Astrocyte of the spinal cord (primary cell): ENCODE measurements around the gene KCNH8.

Experiments used
- DNase-seq: peaks from one replicate; pipeline ENCODE4 v3.0.0; 2011; ENCODE audit warnings: low read depth, low spot score
- H3K4me3 ChIP-seq: 2 replicates; pipeline ENCODE4 v1.5.1; 2011; ENCODE audit warnings: low read depth, mild to moderate bottlenecking, low read length, moderate library complexity
- in situ Hi-C: cut with HindIII; loops from 2 replicates; pipeline ENCODE4 v1.10.0; 2017; ENCODE audit warnings: low sequenced_read_pairs
- TF ChIP-seq, protein P1 (sequence below): IDR thresholded peaks from 2 replicates; pipeline ENCODE4 v1.5.1; 2012; ENCODE audit warnings: low read depth, mild to moderate bottlenecking, low read length, inconsistent platforms

Gene KCNH8

DNA sequence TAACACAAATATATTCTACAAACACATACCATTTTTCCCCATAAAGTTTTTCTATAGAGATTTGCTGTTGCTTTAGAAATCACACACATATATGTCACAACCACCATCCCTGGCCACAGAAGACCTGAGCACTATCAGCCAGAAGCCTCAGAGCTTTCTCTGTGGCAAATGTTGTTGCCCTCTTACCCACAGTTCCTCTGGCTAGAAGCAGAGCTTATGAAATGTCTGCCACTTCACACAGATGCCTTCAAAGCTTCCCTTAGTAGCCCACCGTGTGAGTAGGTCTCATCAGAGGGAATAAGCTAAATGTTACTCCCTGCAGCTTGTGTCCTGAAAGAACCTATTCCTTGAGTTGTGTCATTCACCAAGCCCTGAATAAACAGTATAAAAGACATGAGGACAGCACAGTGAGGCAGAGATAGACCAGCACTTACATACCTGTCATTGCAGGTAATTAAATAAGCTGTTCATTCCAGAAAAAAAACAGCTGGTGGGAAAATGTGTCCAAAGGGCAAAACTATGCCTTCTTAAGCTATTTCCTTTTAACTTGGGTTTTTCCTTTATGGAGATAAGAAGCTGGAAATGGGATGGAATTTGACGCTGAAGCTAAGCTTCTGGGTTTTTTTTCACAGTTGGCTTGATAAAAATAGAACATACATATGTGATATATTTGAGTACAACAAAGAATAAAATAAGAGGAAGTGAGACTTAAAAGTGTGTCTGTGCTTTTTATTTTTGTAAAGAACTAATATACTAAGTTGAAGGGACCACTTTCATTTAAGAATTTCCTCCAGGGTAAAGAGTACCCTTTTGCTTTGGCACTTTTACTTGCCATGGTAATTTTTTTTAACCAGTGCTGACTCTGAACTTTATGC lies 391.4 kb downstream of the KCNH8 start:
- TF ChIP-seq, protein P1, sequence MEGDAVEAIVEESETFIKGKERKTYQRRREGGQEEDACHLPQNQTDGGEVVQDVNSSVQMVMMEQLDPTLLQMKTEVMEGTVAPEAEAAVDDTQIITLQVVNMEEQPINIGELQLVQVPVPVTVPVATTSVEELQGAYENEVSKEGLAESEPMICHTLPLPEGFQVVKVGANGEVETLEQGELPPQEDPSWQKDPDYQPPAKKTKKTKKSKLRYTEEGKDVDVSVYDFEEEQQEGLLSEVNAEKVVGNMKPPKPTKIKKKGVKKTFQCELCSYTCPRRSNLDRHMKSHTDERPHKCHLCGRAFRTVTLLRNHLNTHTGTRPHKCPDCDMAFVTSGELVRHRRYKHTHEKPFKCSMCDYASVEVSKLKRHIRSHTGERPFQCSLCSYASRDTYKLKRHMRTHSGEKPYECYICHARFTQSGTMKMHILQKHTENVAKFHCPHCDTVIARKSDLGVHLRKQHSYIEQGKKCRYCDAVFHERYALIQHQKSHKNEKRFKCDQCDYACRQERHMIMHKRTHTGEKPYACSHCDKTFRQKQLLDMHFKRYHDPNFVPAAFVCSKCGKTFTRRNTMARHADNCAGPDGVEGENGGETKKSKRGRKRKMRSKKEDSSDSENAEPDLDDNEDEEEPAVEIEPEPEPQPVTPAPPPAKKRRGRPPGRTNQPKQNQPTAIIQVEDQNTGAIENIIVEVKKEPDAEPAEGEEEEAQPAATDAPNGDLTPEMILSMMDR = no peak
- no peak overlapping the region for H3K4me3 ChIP-seq
- in situ Hi-C loops = no loop called here
- DNase-seq = no peak

DNA sequence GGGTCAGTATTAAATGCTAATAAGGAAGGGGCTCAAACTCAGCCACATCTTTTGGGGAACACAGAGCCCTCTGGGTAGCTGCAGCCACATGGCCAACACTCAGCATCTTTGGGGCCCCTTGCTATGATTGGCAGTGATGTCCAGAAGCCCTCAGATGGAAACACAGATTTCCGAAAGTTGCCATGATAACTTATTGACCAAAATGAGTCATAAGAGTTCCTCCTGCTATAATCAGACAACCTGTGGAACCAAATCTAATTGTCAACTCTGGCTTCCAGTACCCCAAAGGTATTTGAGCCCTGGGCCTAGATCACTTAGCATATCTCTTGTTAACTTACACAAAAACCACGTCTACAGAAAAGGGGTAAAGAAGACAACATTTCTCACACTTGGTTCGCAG lies 392.2 kb downstream of the KCNH8 start:
- TF ChIP-seq, protein P1 = no peak
- H3K4me3 ChIP-seq = no peak overlapping the region
- DNase-seq = no peak
- in situ Hi-C loops = no loop called here

DNA sequence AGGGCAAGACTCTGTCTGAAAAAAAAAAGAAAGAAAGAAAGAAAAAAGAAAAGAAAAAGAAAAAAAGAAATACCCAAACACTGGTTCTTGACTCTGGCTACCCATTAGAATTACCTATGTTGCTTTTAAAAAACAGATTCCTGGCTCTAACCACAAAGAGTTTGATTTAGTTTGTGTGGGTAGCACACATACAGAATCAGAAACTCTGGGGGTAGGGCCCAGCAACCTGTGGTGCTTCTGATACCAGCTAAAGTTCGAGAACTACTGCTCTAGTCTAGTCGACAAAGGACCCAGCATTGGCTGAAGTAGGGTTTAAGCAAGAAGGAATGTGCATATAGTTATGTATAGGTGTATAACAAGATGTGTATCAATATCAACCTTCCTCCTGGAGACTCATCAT lies 393.0 kb downstream of the KCNH8 start:
- no peak overlapping the region for H3K4me3 ChIP-seq
- in situ Hi-C loops = no loop called here
- TF ChIP-seq, protein P1 = no peak
- DNase-seq = no peak

DNA sequence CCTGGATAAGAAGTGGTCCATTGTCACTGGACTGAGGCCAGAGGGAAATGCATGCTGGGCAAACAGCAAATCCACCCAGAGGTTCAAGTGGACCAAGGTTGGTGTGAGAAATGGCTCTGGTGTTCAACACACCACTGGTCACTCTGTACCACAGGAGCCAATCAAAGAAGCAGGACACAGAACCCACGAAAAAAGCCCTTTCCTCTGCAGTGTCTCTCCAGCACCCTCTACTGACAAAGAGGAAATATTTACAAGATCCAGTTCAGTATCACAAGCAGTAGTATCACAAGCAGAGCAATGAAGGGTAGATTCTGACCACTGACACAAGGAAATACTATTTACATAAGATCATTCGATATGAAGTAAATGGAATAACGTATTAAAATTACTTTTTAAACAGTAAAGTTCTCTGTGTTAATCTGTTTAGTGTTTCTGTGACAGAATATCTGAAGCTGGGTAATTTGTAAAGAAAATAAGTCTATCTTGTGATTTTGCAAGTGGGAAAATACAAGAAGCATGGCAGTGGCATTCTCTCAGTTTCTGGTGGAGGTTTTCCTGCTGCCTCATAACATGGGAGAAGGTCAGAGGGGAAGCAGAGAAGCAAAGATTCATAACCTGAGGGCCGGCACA lies 395.0 kb downstream of the KCNH8 start:
- TF ChIP-seq, protein P1 = peak; percentile 18
- H3K4me3 ChIP-seq = no peak overlapping the region
- no peak for DNase-seq
- in situ Hi-C loops = no loop called here

DNA sequence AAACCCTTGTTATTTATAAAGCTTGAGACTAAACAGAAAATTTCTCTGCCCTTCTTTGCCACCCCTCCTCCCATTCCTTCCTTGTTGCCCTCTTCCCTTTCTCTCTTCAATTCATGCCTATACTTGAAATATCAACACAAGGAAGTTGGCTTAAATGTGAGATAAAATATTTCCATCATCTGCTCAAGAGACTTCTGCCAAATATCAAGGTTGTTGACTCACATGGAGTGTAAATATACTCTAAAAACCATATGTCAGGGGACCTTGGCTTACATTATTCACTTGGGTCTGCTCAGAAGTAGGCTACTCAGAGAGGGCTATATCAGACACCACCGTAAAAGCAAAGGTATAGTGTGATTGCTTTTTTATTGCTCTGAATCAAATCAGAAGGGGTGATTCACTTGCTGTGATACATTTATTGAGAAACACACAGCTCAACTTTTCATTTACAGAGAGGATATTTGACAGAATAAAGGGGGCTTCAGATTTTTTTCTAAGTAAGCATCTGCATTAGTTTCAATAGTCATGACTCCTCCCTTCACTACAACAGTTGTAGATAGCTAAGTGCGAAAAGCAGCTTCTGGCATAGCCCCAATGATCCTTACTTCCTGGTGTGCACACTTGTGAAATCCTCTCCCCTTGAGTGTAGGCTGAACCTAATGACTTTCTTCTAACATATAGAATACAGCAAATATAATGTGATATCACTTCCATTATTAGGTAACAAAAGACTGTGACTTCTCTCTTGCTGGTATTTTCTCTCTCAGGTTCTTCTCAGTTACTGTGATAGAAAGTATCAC lies 399.6 kb downstream of the KCNH8 start:
- H3K4me3 ChIP-seq = no peak overlapping the region
- in situ Hi-C loops = no loop called here
- DNase-seq = no peak
- TF ChIP-seq, protein P1 = no peak

DNA sequence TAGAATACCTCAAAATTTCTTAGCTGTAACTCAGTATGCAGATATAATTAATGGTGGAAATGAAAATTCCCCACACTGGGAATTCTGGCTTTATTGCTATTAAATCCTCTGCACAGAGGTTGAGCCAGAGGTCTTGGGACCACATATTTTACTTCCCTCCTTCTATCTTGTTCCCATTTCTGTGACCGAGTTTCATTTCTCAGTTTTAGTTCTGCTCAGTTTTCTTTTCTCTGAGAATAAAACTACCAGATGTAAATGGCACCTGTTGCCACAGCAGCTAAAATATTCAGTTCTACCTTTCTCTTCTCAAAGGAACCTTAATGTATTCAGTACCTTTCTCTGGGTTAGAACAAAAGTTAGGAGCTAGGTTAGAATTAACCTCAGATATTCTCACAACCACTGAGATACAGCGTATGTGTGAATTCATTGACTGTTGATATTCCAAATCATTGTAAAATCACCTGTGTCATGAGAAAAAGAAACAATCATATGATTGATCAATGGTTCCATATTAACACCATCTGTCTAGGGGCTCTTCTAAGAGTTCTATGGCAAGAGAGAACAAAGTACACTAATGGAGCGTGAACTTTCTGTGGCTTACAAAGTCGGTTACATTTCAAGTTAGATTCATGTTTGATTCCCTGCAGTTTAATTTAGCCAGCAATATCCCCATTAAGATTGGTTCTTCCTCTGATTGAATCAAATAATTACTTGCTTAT lies 411.6 kb downstream of the KCNH8 start:
- DNase-seq = no peak
- in situ Hi-C loops = no loop called here
- TF ChIP-seq, protein P1 = no peak
- H3K4me3 ChIP-seq = no peak overlapping the region
